GM18858 (cell line): ENCODE measurements around the gene NUAK2.
"Not testable (repeated sequence)": the region's sequence is repeated elsewhere in the genome, so short reads cannot be mapped to it uniquely, and the experiment has no call there.

Experiments used
- ATAC-seq: cut with Tn5 transposase; IDR thresholded peaks from one replicate; pipeline ENCODE4 v1.9.1; 2021; ENCODE audit not compliant: unreplicated experiment

Gene NUAK2

DNA sequence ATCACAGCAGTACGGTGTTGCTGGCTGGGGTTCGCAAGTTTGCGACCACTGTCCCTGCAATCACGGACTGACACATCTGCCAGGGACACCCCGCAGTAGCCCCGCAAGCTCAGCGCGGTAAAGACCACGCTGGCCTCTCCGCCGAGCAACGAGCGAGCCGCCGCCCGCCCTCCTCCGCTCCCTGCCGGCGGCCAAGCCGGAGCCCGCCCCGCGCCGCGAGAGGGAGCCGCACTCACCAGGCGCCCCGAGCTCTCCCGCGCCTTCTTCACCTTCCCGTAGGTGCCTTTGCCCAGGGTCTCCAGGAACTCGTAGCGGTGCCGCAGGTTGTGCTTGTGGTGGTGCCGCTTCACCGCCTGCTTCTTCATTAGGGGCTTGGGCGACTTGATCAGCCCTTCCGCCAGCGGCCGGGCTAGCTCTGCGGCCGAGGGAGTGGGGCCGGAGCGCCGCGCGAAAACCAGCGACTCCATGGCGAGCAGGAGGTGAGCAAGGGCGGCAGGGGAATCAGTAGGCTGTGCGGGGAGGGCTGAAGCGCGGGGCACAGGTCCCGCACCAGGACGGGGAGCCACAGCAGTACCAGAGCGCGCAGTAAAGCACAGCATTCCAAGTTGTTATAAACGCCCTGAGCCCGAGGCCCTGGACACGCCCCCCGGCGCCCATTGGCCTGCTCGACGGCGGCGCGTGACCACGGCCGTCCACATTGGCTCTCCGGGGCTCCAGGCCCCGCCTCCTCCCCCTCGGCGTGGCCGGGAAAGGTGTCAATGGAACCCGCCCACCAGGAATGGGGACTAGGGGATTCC, at the start of gene NUAK2:
Gene NUAK2 (minus strand): TSS at position 584 of the 797 bp plus-strand sequence. CDS start 117 bp downstream, at position 467.
- no peak for ATAC-seq

DNA sequence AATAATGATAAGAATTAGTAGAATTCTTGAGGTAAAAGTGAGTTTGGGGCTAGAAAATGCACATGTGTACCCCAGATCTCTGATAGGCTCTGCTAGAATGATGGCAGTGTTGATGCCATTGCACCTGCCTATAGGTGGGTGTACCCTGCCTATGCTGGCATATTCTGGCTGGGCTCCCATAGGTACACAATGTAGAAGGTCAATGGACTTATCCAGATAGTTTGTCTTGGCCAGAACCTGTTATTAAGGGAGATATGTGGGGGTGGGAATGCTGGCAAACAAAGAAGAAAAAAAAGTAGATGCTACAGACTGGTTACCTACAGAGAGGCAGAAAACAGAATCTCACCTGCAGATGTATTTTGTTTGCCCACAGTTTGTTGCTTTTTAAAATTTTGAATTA, 49.2 kb upstream of the NUAK2 start:
- no peak for ATAC-seq

- no peak for ATAC-seq
Observed at GRCh38 chr1:205369701-205370123, 48.2 kb upstream of the NUAK2 start.

- ATAC-seq: no peak
Observed at GRCh38 chr1:205368478-205368877, 46.9 kb upstream of the NUAK2 start.

DNA sequence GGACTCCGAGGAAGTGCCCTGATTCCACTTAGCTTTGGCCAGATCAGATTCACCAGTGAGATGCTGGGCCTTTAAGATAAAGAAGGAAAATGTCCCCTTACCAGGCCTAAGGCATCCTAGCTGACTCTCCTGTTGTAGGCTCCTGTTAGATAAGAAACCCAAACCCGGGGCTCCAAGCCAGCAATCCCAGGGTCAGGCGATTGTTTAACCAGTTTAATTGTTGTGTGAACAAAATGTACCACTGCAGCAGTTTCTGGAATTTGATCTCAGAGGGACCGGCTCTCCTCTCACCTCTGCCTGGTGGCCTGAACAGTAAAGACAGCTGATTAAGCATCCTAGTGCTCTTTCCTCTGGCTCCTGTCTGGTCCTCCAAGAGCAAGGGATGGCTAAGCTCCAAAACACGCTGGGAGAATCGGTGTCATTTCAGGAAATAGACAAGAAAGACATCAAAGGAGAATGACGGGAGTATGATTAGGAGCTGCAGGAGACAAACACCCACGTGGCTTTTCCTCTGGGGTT, 44.5 kb upstream of the NUAK2 start:
- ATAC-seq: no peak

DNA sequence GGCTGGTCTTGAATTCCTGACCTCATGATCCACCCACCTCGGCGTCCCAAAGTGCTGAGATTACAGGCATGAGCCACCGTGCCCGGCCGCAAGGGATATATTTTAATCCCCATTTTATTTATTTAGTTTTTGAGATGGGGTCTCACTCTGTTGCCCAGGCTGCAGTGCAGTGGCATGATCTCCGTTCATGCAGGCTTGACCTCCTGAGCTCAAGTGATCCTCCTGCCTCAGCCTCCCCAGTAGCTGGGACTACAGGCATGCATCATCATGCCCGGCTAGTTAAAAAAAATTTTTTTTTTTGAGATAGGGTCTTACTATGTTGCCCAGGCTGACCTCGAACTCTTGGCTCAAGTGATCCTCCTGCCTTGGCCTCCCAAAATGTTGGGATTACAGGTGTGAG, 43.5 kb upstream of the NUAK2 start:
- not testable (repeated sequence) for ATAC-seq

DNA sequence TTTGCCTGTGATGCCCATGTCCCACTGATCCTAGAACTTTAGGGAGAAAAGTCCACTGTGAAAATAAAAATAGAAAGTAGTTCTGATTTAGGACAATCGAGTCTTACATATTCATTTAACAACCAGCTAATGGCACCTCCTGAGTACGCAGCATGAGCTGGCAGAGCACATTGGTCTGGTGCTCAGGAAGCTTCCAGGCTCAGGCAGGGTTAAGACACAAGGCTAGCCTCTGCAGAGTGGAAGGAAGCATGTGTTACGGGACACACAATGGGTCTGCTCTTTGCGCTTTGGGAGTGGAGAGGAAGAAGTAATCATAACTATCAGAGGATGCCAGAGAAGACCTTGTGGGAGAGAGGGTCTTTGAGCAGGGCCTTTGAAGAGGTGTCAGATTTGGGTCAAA, 39.3 kb upstream of the NUAK2 start:
- ATAC-seq: no peak

GRCh38 chr1:205359771-205360565, 38.4 kb upstream of the NUAK2 start:
- ATAC-seq: no peak

GRCh38 chr1:205358579-205358978, 37.0 kb upstream of the NUAK2 start:
- ATAC-seq: no peak

- no peak for ATAC-seq
Observed at GRCh38 chr1:205357567-205357966, 36.0 kb upstream of the NUAK2 start.

DNA sequence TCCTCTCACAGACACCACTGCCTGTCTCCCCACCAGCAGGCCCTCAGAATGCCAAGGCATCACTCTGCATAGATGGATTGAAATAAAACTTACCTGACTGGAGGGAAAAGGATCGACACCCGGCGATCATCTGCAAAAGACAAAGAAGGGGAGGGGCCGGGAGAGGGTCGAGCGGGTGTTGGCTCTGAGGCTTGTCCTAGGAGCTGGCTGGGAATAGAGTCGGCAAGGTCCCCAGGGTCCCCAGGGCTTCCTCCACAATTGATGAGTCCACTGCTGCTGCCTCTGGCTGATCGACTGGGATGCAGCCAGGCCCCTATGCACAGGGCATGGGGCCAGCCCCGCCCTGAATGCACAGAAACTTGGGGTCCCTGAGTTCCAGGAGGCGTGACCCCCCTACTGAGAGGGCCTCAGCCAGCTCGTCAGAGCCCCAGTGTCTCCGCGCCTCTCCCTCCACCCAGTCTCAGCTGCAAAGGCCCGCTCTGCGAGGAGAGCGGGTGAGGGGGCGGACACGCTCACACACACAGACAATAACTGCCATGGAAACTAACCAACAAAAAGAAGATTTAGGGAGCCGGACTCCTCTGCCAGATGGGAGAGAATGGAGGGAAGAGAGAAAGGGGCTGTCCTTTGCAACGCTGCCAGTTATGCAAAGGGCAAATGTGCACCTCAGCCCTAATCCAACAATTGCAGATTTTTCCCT, 35.0 kb upstream of the NUAK2 start, which contains the start of gene KLHDC8A:
Gene KLHDC8A (minus strand): TSS at position 483 of the 700 bp plus-strand sequence. CDS start 13,318 bp downstream, outside the sequence.
- no peak for ATAC-seq

- no peak for ATAC-seq
Observed at GRCh38 chr1:205355075-205355453, 33.5 kb upstream of the NUAK2 start.

GRCh38 chr1:205354259-205355074, 32.9 kb upstream of the NUAK2 start:
- no peak for ATAC-seq

DNA sequence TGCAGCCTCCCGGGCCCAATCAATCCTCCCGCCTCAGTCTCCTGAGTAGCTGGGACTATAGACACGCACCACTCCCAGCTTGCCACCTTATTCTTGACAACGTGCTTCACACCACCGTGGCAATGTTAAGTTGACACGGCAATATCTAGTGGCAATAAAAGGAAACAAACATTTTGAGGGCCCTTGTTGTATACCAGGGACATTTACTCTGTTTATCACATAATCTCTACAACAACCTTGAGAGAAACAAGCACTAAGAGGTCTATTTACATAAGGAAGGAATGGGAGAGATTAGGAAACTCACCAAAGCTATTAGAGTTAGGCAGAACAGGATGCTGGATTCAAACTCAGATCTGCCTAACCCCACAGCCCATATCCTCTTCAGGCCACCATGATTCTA, 32.1 kb upstream of the NUAK2 start:
- no peak for ATAC-seq

GRCh38 chr1:205353191-205353590, 31.6 kb upstream of the NUAK2 start:
- ATAC-seq: no peak

DNA sequence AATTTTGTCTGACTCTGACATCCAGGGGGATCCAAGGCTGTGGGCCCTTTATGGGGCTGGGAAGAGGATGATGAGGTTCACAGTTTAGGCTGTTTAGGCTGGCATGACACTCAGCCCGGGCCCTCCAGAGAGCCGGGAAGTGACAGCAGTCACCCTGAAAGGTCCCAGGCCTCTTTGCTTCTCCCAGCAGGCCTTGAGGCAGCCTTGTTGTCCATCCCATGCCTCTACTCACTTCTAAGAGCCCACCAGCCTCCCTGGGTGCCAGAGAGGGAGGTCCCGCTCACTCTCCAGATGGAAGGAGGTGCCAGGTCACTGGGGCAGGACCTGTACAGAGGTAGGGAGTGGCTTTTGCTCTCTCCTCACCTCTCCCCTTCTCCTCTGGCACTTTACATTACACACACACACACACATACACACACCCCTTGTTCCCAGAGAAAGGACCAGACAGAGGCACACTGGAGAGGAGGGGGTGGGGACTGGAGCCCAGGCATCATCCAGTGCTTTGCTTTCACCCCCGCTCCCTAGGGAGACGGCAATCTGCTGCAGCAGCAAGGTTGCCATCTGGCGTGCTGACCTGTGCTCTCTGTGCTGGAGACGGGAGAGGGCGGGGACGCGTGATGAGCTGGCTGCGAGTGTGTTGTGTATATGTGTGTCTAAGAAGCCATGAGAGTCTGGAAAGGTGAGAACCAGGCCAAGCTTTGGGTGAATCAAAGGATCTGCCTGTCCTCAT, 30.6 kb upstream of the NUAK2 start:
- no peak for ATAC-seq

- no peak for ATAC-seq
Observed at GRCh38 chr1:205350691-205351141, 29.2 kb upstream of the NUAK2 start.

GRCh38 chr1:205350124-205350523, 28.6 kb upstream of the NUAK2 start:
- ATAC-seq: no peak
